Middle frontal gyrus (tissue), 1 donor: ENCODE measurements around the gene OR52B2.
"Not testable (repeated sequence)": the region's sequence is repeated elsewhere in the genome, so short reads cannot be mapped to it uniquely, and the experiment has no call there.

ENCODE experiments used
- DNase-seq: peaks from one replicate; pipeline ENCODE4 v3.0.0-alpha.2; 2015; ENCODE audit warnings: low spot score; ENCODE audit errors: extremely low spot score

Gene OR52B2

DNA sequence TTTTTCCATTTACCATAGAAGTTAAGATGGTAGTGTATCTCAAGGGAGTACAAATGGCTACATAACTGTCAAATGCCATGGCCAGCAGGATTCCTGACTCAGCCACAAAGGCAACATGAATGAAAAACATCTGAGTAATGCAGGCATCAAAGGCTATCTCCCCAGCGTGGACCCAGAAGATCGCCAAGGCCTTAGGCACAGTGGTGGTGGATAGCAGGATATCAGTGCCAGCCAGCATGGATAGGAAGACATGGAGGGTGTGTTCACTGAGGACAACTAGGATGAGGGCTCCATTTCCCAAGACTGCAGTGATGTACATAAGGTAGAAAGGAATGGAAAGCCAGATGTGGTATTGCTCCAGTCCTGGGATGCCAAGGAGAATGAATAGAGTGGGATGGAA is 18.0 kb downstream of the OR52B2 start:
- no peak for DNase-seq

DNA sequence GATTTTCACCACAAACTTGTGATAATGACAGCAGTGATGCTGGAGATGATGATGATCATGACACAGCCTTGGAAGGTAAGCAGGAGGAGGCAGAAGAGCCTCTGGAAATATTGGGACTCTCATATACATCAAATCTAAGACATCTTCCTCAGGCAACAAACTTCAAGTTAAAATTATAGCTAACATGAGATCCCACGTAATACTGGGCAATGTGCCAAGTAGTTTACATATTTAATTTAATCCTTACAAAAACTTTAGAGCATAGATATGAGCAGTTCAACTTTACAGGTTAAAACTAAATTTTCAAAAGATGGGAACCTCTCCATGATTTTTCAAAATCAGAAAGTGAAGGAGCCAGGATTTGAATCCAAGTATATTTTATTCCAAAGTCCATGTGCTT is 19.0 kb downstream of the OR52B2 start:
- DNase-seq, result no peak

DNA sequence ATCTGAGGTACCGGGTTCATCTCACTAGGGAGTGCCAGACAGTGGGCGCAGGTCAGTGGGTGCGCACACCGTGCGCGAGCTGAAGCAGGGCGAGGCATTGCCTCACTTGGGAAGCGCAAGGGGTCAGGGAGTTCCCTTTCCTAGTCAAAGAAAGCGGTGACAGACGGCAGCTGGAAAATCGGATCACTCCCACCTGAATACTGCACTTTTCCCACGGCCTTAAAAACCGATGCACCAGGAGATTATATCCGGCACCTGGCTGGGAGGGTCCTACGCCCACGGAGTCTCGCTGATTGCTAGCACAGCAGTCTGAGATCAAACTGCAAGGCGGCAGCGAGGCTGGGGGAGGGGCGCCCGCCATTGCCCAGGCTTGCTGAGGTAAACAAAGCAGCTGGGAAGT is 26.4 kb downstream of the OR52B2 start:
- not testable (repeated sequence) for DNase-seq

DNA sequence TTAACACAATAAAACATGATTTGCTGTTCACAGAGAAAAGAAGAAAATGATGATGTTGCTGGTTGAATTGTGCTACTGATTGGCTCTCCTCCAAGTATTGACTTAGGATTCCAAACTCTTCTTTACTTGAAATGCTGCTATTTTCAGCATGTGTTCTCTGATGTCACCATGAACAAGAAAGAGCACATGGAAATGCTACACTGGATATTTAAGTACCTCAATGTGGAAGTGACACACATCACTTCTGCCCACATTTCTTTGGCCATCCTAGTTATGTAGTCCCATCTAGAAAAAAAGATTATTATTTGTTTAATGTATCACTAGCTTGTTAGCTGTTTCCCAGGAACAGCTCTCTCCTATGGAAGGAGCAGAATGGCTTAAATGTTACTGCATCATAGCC is 27.2 kb downstream of the OR52B2 start:
- DNase-seq, result no peak

DNA sequence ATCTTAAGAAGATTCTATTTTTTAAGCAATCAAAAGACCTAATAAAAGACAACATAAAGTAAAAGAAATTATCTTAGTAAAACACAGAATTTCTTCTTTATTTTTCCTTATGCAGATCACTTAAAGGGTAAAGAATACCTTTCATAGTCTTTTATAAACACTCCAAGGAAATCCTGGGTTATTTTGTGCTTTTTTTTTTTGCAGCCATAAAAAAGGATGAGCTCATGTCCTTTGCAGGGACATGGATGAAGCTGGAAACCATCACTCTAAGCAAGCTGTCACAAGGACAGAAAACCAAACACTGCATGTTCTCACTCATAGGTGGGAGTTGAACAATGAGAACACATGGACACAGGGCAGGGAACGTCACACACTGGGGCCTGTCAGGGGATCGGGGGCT is 34.2 kb downstream of the OR52B2 start:
- not testable (repeated sequence) for DNase-seq

DNA sequence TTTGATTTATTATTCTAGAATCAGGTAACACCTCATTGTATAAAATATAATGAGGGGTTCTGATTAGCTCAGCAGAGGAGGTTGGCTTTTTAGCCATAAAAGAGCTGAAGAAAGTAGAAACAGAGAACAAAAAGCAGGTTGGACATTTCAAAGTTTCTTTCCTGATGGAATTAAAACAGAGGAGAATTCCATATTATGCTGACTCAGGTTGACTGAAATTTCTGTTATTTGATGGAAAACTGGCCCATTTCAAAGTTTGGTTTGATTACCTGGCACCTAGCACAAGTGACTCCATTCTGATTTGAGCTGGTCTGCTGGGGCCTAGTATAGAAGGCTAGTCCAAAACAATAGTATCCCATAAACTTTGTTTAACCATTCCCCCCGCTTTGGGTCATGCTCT is 37.7 kb downstream of the OR52B2 start:
- no peak for DNase-seq

DNA sequence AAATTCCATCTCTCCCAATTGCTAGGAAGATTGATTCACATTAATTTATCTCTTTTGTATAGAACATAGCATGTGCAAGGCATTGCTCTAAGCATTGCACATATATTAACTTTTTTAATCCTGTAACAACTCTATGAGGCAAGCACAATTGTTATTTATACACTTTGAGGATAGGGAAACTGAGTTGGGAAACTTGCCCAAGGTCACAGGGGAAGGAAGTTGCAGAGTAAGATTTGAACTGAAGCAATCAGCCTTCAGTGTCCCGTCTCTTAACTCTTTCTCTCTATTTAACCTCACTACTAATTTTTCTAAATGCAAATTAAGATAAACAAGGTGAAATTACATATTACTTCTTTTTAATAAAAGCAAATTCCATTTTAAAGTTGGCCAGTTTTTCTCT is 40.5 kb downstream of the OR52B2 start:
- no peak for DNase-seq

DNA sequence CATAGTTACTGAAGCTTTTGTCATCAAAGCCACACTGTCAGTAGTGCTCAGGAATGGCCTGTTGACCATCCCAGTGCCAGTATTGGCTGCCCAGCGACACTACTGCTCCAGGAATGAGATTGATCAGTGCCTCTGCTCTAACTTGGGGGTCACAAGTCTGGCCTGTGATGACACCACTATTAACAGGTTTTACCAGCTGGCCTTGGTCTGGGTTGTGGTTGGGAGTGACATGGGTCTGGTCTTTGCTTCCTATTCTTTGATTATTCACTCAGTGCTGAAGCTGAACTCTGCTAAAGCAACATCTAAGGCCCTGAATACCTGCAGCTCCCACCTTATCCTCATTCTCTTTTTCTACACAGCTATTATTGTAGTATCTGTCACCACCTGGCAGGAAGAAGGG is 41.1 kb downstream of the OR52B2 start:
- no peak for DNase-seq

DNA sequence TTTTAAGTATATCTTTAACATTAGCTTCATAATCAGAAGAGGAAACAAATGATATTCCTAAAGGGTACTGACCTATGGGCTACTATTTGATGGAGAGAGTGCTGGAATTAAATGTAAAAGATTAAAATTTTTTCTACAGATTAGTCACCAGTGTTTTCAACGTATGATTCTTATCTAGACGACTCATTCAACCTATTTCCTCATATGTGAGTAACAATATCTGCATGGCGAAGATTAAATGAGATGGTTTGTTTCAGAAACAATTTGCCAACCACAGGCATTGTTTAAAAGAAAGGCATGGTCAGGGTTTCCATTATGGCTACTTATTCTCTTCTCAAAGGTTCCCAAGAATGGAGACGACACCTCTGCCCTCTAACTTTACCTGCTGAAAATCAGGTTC is 42.2 kb downstream of the OR52B2 start:
- DNase-seq, result no peak

DNA sequence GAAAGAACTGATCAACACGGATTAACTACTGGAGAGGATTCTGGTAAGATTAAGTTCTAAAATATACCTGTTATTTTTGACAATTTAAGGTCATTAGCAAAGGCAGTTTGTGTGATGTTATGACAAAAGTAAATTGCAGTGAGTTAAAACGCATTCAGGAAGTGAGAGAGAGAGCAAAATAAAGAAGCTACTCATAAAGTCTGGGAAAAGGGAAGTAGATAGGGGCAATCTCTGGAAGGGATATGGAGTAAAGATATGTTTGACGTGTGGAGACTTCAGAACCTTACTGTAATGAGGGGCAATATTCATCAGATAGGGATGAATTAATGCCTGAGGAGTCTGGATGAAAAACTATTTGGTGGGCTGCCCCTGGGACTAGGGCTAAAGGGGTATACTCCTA is 45.9 kb downstream of the OR52B2 start:
- DNase-seq, result no peak
